ENCODE measurements around the gene TERT. TPM values are rescaled to one million over a fixed set of nuclear protein-coding genes. Genes with fewer than 3 reads are reported as not detected.

The TERT gene
- total and polyA plus RNA-seq, 2 of the 4 experiments (the other 2 are of a cell fraction): not detected

- TF ChIP-seq ELK1 (IDR thresholded peaks at IDR 0.05; ENCODE audit: borderline replicate concordance, low read depth, low read length): no peak
Observed at GRCh38 chr5:1246711-1247431, 48.0 kb downstream of the TERT start (continued).

- Histone ChIP-seq H3K9me1 (ENCODE audit: insufficient read depth, low read length) (no peaks in the 10 kb centered on the region), H3K9ac (ENCODE audit: low read depth, low read length) (no peak overlapping the region), H3K36me3 (ENCODE audit: control insufficient read depth, insufficient read depth, low read length) (no peaks in the 10 kb centered on the region), H3K4ac (ENCODE audit: low read depth, low read length) (no peak overlapping the region), H3K27me3 (ENCODE audit: control insufficient read depth, insufficient read depth, low read length) (peaks cover 5% of the 10 kb centered on the region; the same call in 1 of the 2 replicates), H2BK120ac (ENCODE audit: low read depth, low read length) (no peak overlapping the region), H2AK9ac (replicated peaks; ENCODE audit: low read depth, low read length, poor library complexity) (no peak overlapping the region), H2BK5ac (ENCODE audit: low read depth, low read length, poor library complexity, severe bottlenecking) (no peak overlapping the region), H4K5ac (ENCODE audit: low read depth, low read length) (no peak overlapping the region), H2AK5ac (ENCODE audit: low read depth, low read length) (no peak overlapping the region), H2BK20ac (ENCODE audit: low read depth, low read length) (no peak overlapping the region), H4K20me1 (ENCODE audit: insufficient read depth, low read length) (no peaks in the 10 kb centered on the region), H3K79me1 (ENCODE audit: low read depth in 1 of 2, low read length in 2 of 2) (no peaks in the 10 kb centered on the region), H4K91ac (ENCODE audit: insufficient read depth, low read depth, low read length) (no peak overlapping the region), H3K56ac (ENCODE audit: extremely low read depth, insufficient read depth, low read length) (no peak overlapping the region), H3K18ac (ENCODE audit: low read depth, low read length) (no peak overlapping the region), H4K8ac (ENCODE audit: low read depth in 2 of 2, low read length in 2 of 2) (no peak overlapping the region), H3K4me1 (ENCODE audit: control insufficient read depth, insufficient read depth, low read length) (no peaks in the 10 kb centered on the region), H3K4me3 (ENCODE audit: insufficient read depth, low read depth, low read length) (no peak overlapping the region), H3K4me2 (ENCODE audit: low read depth, low read length) (no peak overlapping the region), H3K27ac (ENCODE audit: insufficient read depth, low read length) (no peak overlapping the region), H3K9me3 (ENCODE audit: control insufficient read depth, insufficient read depth, low read length) (no peaks in the 10 kb centered on the region), H2BK15ac (ENCODE audit: low read depth, low read length) (no peak overlapping the region), H2AFZ (replicated peaks; ENCODE audit: low read length, poor library complexity) (no peak overlapping the region), H3K23ac (ENCODE audit: low read depth, low read length) (no peak overlapping the region), H3K14ac (replicated peaks; ENCODE audit: low read depth, low read length) (no peak overlapping the region)
- in situ Hi-C loops (cut with MboI; ENCODE audit: low sequenced_read_pairs): no loop called here
- ATAC-seq (ENCODE audit: low read depth) (no peak), DNase-seq (no peak)
- dilution Hi-C loops (cut with HindIII; ENCODE audit: low sequenced_read_pairs, unreplicated experiment): no loop called here
- TF ChIP-seq CTCF (conservative IDR thresholded peaks at IDR 0.05; ENCODE audit: low read depth, low read length): no peak
- no peak for TF ChIP-seq FOS (IDR thresholded peaks at IDR 0.05; ENCODE audit: low read depth, low read length)
- no peak for TF ChIP-seq ELK1 (IDR thresholded peaks at IDR 0.05; ENCODE audit: borderline replicate concordance, low read depth, low read length)
- TF ChIP-seq RCOR1 (IDR thresholded peaks at IDR 0.05; ENCODE audit: insufficient replicate concordance, low read length): no peak
- no peak for TF ChIP-seq BHLHE40 (IDR thresholded peaks at IDR 0.05; ENCODE audit: low read depth, low read length)
- intact Hi-C loops (cut with micrococcal nuclease): no loop called here
- 26% methylated on average over 24 of the region's 58 CpGs; no CpG with 5 or more reads in 1 of the 2 experiments for WGBS, 2 experiments (ENCODE audit: extremely low coverage in 2 of 2, insufficient read length in 1 of 2)
- CTCF ChIA-PET: interaction anchor here (0.6 kb wide), 1 partner anchor 71 kb away, joined by 3 read pairs; no protein-coding TSS in a partner anchor
- POLR2A ChIA-PET (ENCODE audit: unreplicated experiment): no interaction called here
- BruUV-seq (replicated peaks): no TSS peak
Observed at GRCh38 chr5:1245905-1246576, 48.8 kb downstream of the TERT start.
